Sigmoid colon (tissue), 7 donors: ENCODE data around the gene SNX33. TPM values are rescaled to one million over a fixed set of nuclear protein-coding genes. Genes with fewer than 3 reads are reported as not detected.
"Not testable (repeated sequence)": the region's sequence is repeated elsewhere in the genome, so short reads cannot be mapped to it uniquely, and the experiment has no call there.

ENCODE experiments used
- DNase-seq: peaks from one replicate; pipeline ENCODE4 v3.0.0-alpha.2; 2019
- H3K27ac ChIP-seq, 4 donors: fragments of 200-600 bp; sonication (generic); one replicate each; pipeline ENCODE4 v1.5.1; 2016 to 2019; ENCODE audit warnings: mild to moderate bottlenecking in 1 of 4
- H3K27me3 ChIP-seq, 3 donors: fragments of 200-600 bp; sonication (generic); one replicate each; pipeline ENCODE4 v1.5.1; 2019; ENCODE audit warnings: mild to moderate bottlenecking in 1 of 3
- H3K36me3 ChIP-seq, 4 donors: fragments of 200-600 bp; sonication (generic); one replicate each; pipeline ENCODE4 v1.5.1; 2016 to 2019
- H3K4me1 ChIP-seq, 4 donors: fragments of 200-600 bp; sonication (generic); one replicate each; pipeline ENCODE4 v1.5.1; 2017 to 2019
- H3K4me3 ChIP-seq, 4 donors: fragments of 200-600 bp; sonication (generic); one replicate each; pipeline ENCODE4 v1.5.1; 2017 to 2019; ENCODE audit warnings: mild to moderate bottlenecking in 2 of 4, moderate library complexity in 1 of 4
- H3K9me3 ChIP-seq, 4 donors: fragments of 200-600 bp in 3 of 4; sonication (generic) in 3 of 4; one replicate each; pipeline versions ENCODE4 v1.5.1 to v1.6.1; 2013 to 2019
- EP300 ChIP-seq, 4 donors: sonication (generic); formaldehyde crosslinking; IDR thresholded peaks; one replicate each; pipeline ENCODE4 v1.6.1; 2017; ENCODE audit warnings: antibody characterized with exemption in 4 of 4
- POLR2A ChIP-seq, 2 donors: fragments of 450-650 bp; IDR thresholded peaks; one replicate each; pipeline ENCODE4 v1.6.1; 2016; ENCODE audit warnings: antibody characterized with exemption in 2 of 2, mild to moderate bottlenecking in 2 of 2, moderate library complexity in 2 of 2
- POLR2AphosphoS5 ChIP-seq, 4 donors: sonication (generic); formaldehyde crosslinking; IDR thresholded peaks; one replicate each; pipeline ENCODE4 v1.6.1; 2017; ENCODE audit warnings: antibody characterized with exemption in 4 of 4
- WGBS, 2 donors: extraction: QIAGEN DNeasy Blood & Tissue Kit; methylation state at CpG; one replicate each; pipeline ENCODE4 v1.1.7; 2013; 5-methylcytosine and 5-hydroxymethylcytosine counted together
- intact Hi-C: fragments of 100-400 bp; cut with DNase I; formaldehyde crosslinking; loops from one replicate; pipeline ENCODE4 v1.15.1; 2023
- polyA plus RNA-seq, 3 donors: library from polyadenylated mRNA; stranded (reverse); fragments of 200-250 nt; gene quantifications; one replicate each; pipeline ENCODE4 v1.2.3, GENCODE V29; 2013
- total RNA-seq, 4 donors: library from RNA; depleted of rRNA; stranded (reverse); fragments of >200 nt; gene quantifications; one replicate each; pipeline ENCODE4 v1.1.0, GENCODE V29; 2016
- TF ChIP-seq, protein P1 (sequence below), 4 experiments: fragments of 450-650 bp in 3 of 4; fragments of 200-600 bp in 1 of 4; IDR thresholded peaks; one replicate each; pipeline ENCODE4 v1.5.1; 2016 to 2019; ENCODE audit warnings: antibody characterized with exemption in 4 of 4, mild to moderate bottlenecking in 3 of 4, moderate library complexity in 2 of 4
- donor health status: healthy with polysubstance abuse.
- donor health status: Bipolar disorder and iron deficiency.
- donor health status: healthy.

The SNX33 gene
- total and polyA plus RNA-seq, 7 donors = 9.0 to 32.7 (median 20.9) TPM

GRCh38 chr15:75696854-75697259, 49.1 kb downstream of the SNX33 start:
- Histone ChIP-seq H3K36me3 (peaks cover under 1 to 8% (median 4%) of the 10 kb centered on the region in 4 donors), H3K27me3 (no peaks in the 10 kb centered on the region), H3K4me1 (peaks cover 0 to 95% (median 88%) of the 10 kb centered on the region in 4 donors), H3K9me3 (no peaks in the 10 kb centered on the region), H3K4me3 (no peak overlapping the region), H3K27ac (peak overlapping the region; percentile 95 to 99 (median 97))
- WGBS, 2 donors = 81 to 84% methylated on average over 11 of the region's 11 CpGs
- no peak for DNase-seq
- intact Hi-C loops = no loop called here
- no peak for TF ChIP-seq POLR2AphosphoS5 (IDR thresholded peaks at IDR 0.05)
- no peak for TF ChIP-seq POLR2A (IDR thresholded peaks at IDR 0.05)
- TF ChIP-seq, protein P1, sequence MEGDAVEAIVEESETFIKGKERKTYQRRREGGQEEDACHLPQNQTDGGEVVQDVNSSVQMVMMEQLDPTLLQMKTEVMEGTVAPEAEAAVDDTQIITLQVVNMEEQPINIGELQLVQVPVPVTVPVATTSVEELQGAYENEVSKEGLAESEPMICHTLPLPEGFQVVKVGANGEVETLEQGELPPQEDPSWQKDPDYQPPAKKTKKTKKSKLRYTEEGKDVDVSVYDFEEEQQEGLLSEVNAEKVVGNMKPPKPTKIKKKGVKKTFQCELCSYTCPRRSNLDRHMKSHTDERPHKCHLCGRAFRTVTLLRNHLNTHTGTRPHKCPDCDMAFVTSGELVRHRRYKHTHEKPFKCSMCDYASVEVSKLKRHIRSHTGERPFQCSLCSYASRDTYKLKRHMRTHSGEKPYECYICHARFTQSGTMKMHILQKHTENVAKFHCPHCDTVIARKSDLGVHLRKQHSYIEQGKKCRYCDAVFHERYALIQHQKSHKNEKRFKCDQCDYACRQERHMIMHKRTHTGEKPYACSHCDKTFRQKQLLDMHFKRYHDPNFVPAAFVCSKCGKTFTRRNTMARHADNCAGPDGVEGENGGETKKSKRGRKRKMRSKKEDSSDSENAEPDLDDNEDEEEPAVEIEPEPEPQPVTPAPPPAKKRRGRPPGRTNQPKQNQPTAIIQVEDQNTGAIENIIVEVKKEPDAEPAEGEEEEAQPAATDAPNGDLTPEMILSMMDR (IDR thresholded peaks at IDR 0.05) = no peak
- TF ChIP-seq EP300 (IDR thresholded peaks at IDR 0.05) = no peak

- peaks cover 0 to 97% (median 94%) of the 10 kb centered on the region in 4 donors for H3K4me1 ChIP-seq
- WGBS, 2 donors = 80 to 81% methylated on average over 7 of the region's 7 CpGs
- peak; percentile 62 to 86 (median 68) for TF ChIP-seq POLR2AphosphoS5 (IDR thresholded peaks at IDR 0.05)
- peak in 1 of 2 donors; percentile 16 for TF ChIP-seq POLR2A (IDR thresholded peaks at IDR 0.05)
- peak; percentile 73 to 97 (median 90) for TF ChIP-seq EP300 (IDR thresholded peaks at IDR 0.05)
- TF ChIP-seq, protein P1 (IDR thresholded peaks at IDR 0.05) = no peak
- no peaks in the 10 kb centered on the region for H3K9me3 ChIP-seq
- DNase-seq = peak; percentile 93
- H3K4me3 ChIP-seq = no peak overlapping the region
- no peaks in the 10 kb centered on the region for H3K27me3 ChIP-seq
- H3K27ac ChIP-seq = peak overlapping the region; percentile 95 to 99 (median 97)
- peaks cover 0 to 1% (median under 1%) of the 10 kb centered on the region in 4 donors for H3K36me3 ChIP-seq
- intact Hi-C loops = no loop called here
Observed at GRCh38 chr15:75697523-75697922, 49.8 kb downstream of the SNX33 start.

GRCh38 chr15:75697974-75698747, 50.4 kb downstream of the SNX33 start:
- Histone ChIP-seq H3K4me1 (peaks cover 0 to 95% (median 94%) of the 10 kb centered on the region in 4 donors), H3K27ac (peak overlapping the region; percentile 95 to 99 (median 97))
- WGBS, 2 donors = 82 to 87% methylated on average over 21 of the region's 21 CpGs
- TF ChIP-seq POLR2AphosphoS5 (IDR thresholded peaks at IDR 0.05) = peak; percentile 5 to 62 (median 38)
- H3K4me3 ChIP-seq, H3K36me3 ChIP-seq, H3K27me3 ChIP-seq, H3K9me3 ChIP-seq, intact Hi-C loops: not testable (repeated sequence)
- DNase-seq = peak; percentile 89

DNA sequence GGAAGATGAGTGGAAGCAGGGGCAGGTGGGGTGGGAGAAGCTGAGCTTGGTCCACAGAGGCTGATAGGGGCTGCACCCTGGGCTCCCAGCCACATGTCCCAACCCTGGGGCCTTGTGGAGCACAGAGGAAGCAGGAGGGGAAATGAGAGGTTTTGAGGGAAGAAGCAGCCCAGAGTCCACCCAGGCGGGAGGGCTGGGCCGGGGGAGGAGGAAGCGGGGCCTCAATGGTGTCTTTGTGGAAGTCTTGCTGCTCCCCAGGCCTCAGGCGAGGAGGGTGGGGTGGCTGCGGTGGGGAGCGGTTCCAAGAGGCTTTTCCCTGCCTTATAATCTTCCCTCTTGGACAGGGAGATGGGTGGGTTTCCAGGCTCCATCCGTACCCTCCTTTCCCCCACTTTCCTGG, 51.8 kb downstream of the SNX33 start:
- H3K27me3 ChIP-seq, intact Hi-C loops, DNase-seq, H3K36me3 ChIP-seq, H3K9me3 ChIP-seq, H3K4me3 ChIP-seq: not testable (repeated sequence)
- WGBS, 2 donors = 66 to 77% methylated on average over 7 of the region's 7 CpGs
- peaks cover 0 to 87% (median 85%) of the 10 kb centered on the region in 4 donors for H3K4me1 ChIP-seq
- H3K27ac ChIP-seq = peak overlapping the region; percentile 95 to 99 (median 97)

DNA sequence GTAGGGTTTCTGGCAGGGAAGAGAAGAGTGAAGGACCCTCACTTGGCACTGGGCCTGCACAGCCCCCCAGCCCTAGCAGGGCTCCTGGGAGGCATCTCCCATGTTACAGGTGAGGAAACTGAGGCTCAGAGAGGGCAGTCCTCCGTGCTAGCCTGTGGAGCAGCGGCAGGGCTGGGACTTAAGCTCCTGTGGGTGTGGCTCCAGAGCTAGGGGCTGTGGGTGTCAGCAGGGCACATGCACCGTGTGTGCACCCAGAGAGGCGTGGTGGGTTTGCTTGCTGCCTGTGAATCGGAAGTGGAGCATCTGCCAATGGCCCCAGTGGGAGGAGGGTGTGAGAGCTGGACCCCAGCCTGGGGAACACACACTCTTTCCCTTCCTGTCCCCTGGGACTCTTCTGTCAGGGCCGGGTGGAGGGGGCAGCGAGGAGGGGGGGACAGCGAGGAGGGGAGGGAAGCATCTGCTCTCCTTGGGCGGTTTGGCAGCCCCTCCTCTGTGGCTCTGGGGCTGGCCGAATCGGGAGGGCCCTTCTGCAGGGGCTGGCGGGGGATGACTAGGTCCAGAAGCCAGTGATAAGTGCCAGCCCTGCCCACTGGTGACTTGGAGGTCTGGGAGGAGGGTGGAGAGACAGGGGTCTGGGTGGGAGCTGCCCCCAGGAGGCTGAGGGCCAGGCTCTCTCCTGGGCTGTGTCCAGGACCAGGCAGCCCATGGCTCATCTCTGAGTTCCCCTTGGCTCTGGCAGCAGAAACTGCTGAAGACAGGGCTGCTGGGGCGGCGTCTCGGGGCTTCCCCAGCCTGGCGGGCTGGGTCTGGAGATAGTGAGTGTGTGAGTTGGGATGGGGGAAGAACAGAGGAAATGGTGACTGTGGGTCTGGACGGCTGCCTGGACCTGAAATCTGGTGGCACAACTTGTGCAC, 52.5 kb downstream of the SNX33 start:
- Histone ChIP-seq H3K27ac (peak overlapping the region; percentile 95 to 99 (median 97)), H3K4me1 (peaks cover 0 to 87% (median 85%) of the 10 kb centered on the region in 4 donors), H3K4me3 (peak overlapping the region in 1 of 4 donors; percentile 8)
- 22 to 49% methylated on average over 14 to 16 of the region's 17 CpGs for WGBS, 2 donors
- intact Hi-C loops, H3K9me3 ChIP-seq, H3K36me3 ChIP-seq, H3K27me3 ChIP-seq: not testable (repeated sequence)
- TF ChIP-seq POLR2AphosphoS5 (IDR thresholded peaks at IDR 0.05) = peak in 3 of 4 donors; percentile 18 to 34 (median 32)
- DNase-seq = peak; percentile 87

DNA sequence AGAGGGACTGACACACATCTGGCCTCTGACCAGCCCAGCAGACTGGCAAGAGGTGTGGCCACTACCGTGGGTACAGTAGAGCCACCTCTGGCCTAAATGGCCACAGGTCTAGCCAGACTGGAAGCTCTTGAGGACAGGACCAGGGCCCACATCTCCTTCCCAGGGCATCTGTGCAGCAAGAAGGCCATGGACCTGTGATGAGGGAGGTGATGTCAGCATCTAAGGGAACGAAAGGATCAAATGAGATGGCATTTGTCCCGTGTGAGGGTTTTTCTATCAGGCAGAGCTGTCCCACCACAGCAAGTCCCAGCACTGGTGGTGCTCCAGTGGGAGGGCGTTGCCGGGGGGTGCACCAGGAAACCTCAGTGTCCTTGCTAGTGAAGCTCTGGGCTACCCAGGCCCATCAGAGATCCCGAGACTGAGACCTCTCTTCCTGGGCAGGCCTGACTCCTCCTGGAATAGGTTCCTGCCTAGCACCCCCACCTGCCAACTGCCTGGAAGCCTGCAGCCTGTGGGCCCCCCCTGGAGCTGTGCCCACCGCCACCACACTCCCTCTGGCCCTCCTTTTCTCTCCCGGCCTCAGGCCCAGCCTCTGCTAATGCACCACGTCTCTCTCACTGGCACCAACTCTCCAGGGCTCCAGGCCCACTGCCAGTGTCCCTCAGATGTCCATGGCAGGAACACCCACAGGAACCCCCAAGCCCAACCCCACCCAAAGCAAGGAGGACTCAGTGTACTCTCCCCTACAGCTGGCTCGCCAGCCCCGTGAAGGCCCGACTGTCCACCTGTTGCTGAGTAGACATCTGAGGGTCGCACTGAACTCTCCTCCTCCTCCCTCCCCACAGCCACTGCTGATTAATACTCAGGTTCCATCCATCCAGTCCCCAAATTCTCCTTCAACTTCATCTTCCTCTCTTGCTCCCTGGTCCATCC, 53.6 kb downstream of the SNX33 start:
- WGBS, 2 donors = 81 to 83% methylated on average over 13 of the region's 13 CpGs
- intact Hi-C loops, DNase-seq, H3K9me3 ChIP-seq, H3K27me3 ChIP-seq, H3K36me3 ChIP-seq: not testable (repeated sequence)
- H3K4me3 ChIP-seq = peak overlapping the region in 1 of 4 donors; percentile 8
- peaks cover 0 to 87% (median 85%) of the 10 kb centered on the region in 4 donors for H3K4me1 ChIP-seq
- peak overlapping the region; percentile 95 to 99 (median 97) for H3K27ac ChIP-seq
